ENCODE results near the gene PRTFDC1. TPM values are rescaled to one million over a fixed set of nuclear protein-coding genes. Genes with fewer than 3 reads are reported as not detected.

Gene PRTFDC1
- total RNA-seq, 1 donor from 2014 or later, result 14.4 TPM

DNA sequence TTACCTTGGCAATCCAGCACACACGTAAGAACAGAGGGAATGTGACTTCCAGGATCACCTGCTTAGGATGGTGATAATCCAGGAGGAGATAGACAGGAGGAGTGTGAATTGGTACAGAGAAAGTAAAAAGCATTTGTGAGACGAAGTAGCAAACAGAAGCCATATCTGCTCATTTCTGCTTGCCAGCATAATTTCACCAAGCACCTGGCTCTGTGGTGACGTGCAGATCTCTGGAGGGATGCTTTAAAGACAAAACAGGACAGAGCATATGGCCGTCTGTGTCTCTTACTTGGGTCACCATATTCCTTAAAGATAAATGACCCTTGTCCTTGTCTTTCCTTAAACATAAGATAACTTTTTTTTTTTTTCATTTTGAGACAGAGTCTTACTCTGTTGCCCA, 138.6 kb downstream of the PRTFDC1 start:
- no peak overlapping the region for H3K4me3 Mint-ChIP-seq (ENCODE audit: unreplicated experiment)
- no peak overlapping the region for H3K27ac Mint-ChIP-seq (ENCODE audit: unreplicated experiment)

DNA sequence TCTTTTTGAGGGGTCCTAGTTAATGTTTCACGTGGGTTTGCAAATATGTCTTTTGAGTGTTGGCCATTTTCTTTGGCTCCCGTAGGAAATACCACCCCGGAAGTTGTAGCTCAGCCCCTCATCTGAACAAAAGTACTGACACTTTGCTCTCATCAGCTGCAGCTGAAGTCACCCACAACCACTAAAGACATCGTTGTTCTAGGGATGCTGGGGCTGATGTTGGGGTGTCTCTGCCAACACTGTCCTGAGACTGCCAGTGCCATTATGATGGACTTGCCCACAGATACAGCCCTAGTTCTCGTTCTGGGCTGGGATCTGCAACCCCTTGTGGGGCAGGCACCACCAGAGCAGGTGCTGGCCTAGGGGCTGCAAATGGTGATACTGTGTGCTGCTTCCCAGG, 146.1 kb downstream of the PRTFDC1 start:
- H3K36me3 Mint-ChIP-seq (ENCODE audit: unreplicated experiment), result no peaks in the 10 kb centered on the region
- H3K27me3 Mint-ChIP-seq (ENCODE audit: unreplicated experiment), result no peaks in the 10 kb centered on the region
- H3K4me3 Mint-ChIP-seq (ENCODE audit: unreplicated experiment), result no peak overlapping the region
- no peaks in the 10 kb centered on the region for H3K9me3 Mint-ChIP-seq (ENCODE audit: unreplicated experiment)
- no peak overlapping the region for H3K27ac Mint-ChIP-seq (ENCODE audit: unreplicated experiment)
- H3K4me1 Mint-ChIP-seq (ENCODE audit: low read depth, unreplicated experiment), result no peaks in the 10 kb centered on the region
- DNase-seq, result no peak
- TF ChIP-seq, protein P1, sequence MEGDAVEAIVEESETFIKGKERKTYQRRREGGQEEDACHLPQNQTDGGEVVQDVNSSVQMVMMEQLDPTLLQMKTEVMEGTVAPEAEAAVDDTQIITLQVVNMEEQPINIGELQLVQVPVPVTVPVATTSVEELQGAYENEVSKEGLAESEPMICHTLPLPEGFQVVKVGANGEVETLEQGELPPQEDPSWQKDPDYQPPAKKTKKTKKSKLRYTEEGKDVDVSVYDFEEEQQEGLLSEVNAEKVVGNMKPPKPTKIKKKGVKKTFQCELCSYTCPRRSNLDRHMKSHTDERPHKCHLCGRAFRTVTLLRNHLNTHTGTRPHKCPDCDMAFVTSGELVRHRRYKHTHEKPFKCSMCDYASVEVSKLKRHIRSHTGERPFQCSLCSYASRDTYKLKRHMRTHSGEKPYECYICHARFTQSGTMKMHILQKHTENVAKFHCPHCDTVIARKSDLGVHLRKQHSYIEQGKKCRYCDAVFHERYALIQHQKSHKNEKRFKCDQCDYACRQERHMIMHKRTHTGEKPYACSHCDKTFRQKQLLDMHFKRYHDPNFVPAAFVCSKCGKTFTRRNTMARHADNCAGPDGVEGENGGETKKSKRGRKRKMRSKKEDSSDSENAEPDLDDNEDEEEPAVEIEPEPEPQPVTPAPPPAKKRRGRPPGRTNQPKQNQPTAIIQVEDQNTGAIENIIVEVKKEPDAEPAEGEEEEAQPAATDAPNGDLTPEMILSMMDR (IDR thresholded peaks at IDR 0.05; ENCODE audit: partially characterized antibody, unreplicated experiment), result no peak

More for the DNA sequence above, 138.6 kb downstream of the PRTFDC1 start:
- TF ChIP-seq, protein P1 (IDR thresholded peaks at IDR 0.05; ENCODE audit: partially characterized antibody, unreplicated experiment), result no peak
- no peaks in the 10 kb centered on the region for H3K27me3 Mint-ChIP-seq (ENCODE audit: unreplicated experiment)
- DNase-seq, result no peak
- H3K36me3 Mint-ChIP-seq (ENCODE audit: unreplicated experiment), result no peaks in the 10 kb centered on the region
- H3K9me3 Mint-ChIP-seq (ENCODE audit: unreplicated experiment), result peaks cover 2% of the 10 kb centered on the region
- H3K4me1 Mint-ChIP-seq (ENCODE audit: low read depth, unreplicated experiment), result peaks cover 2% of the 10 kb centered on the region

DNA sequence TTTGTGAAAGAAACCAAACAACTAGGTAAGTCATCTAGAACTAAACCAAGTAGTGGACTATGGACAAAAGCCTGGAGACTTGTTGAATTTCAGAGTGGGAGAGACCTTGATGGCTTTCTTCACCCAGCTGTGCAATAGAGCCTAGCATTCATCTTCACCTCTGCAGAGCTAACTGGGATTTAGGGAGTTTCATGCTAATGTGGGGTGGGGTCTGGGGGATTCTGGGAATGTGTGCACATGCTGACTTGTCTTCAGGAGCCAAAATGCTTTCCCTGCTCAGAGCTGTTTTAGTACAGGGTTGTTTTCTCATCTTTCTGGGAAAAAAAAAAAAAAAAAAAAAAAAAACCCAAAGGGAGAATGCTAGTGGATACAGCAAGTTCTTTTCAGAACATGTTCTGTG, 147.4 kb downstream of the PRTFDC1 start:
- TF ChIP-seq, protein P1 (IDR thresholded peaks at IDR 0.05; ENCODE audit: partially characterized antibody, unreplicated experiment), result no peak
- Mint-ChIP-seq H3K36me3 (ENCODE audit: unreplicated experiment) (no peaks in the 10 kb centered on the region), H3K27me3 (ENCODE audit: unreplicated experiment) (no peaks in the 10 kb centered on the region), H3K4me1 (ENCODE audit: low read depth, unreplicated experiment) (no peaks in the 10 kb centered on the region), H3K4me3 (ENCODE audit: unreplicated experiment) (no peak overlapping the region), H3K27ac (ENCODE audit: unreplicated experiment) (no peak overlapping the region), H3K9me3 (ENCODE audit: unreplicated experiment) (peaks cover 1% of the 10 kb centered on the region)
- no peak for DNase-seq

DNA sequence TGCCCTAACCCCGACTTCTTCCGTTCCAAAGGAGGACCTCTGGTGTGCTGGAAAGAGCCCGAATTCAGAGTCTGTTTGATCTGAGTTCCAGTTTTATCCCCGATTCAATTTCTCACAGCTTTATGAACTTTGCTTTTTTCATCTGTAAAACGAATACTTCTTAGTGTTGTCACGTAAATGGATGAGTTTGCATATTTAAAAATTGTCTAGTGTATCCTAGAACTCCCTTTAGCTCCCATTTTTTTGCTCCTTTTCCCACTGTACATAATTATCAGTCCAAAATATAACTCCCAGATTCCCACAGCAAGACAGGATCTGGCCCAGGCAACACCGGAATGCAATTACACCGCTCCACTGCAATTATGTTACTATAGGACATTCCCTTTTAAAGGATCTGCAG, 148.0 kb downstream of the PRTFDC1 start:
- no peak for DNase-seq
- no peak overlapping the region for H3K27ac Mint-ChIP-seq (ENCODE audit: unreplicated experiment)
- TF ChIP-seq, protein P1 (IDR thresholded peaks at IDR 0.05; ENCODE audit: partially characterized antibody, unreplicated experiment), result no peak

DNA sequence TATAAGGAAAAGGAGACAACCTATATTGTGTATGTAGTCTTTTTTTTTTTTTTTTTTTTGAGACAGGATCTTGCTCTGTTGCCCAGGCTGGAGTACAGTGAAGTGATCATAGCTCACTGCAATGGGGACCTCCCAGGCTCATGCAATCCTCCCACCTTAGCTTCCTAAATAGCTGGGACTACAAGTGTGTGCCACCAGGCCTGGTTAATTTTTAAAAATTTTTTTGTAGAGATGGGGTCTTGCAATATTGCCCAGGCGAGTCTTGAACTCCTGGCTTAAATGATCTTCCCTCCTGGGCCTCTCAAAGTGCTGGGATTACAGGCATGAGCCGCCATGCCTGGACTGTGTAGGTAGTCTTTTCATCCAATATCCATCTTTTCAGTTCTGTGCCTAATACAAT, 150.0 kb downstream of the PRTFDC1 start:
- Mint-ChIP-seq H3K27ac (ENCODE audit: unreplicated experiment) (no peak overlapping the region), H3K9me3 (ENCODE audit: unreplicated experiment) (peaks cover 1% of the 10 kb centered on the region), H3K4me1 (ENCODE audit: low read depth, unreplicated experiment) (no peaks in the 10 kb centered on the region), H3K36me3 (ENCODE audit: unreplicated experiment) (no peaks in the 10 kb centered on the region), H3K27me3 (ENCODE audit: unreplicated experiment) (no peaks in the 10 kb centered on the region), H3K4me3 (ENCODE audit: unreplicated experiment) (no peak overlapping the region)
- TF ChIP-seq, protein P1 (IDR thresholded peaks at IDR 0.05; ENCODE audit: partially characterized antibody, unreplicated experiment), result no peak
- DNase-seq, result no peak

More for the DNA sequence above, 148.0 kb downstream of the PRTFDC1 start:
- H3K36me3 Mint-ChIP-seq (ENCODE audit: unreplicated experiment), result no peaks in the 10 kb centered on the region
- no peak overlapping the region for H3K4me3 Mint-ChIP-seq (ENCODE audit: unreplicated experiment)
- peaks cover 1% of the 10 kb centered on the region for H3K9me3 Mint-ChIP-seq (ENCODE audit: unreplicated experiment)
- no peaks in the 10 kb centered on the region for H3K4me1 Mint-ChIP-seq (ENCODE audit: low read depth, unreplicated experiment)
- H3K27me3 Mint-ChIP-seq (ENCODE audit: unreplicated experiment), result no peaks in the 10 kb centered on the region

All from glutamatergic neuron (in vitro differentiated cells).